ENCODE results near the gene GRSF1. TPM values are rescaled to one million over a fixed set of nuclear protein-coding genes. Genes with fewer than 3 reads are reported as not detected.

GRSF1 gene
- total RNA-seq, 1 experiment from 2014 or later: 108 TPM

DNA sequence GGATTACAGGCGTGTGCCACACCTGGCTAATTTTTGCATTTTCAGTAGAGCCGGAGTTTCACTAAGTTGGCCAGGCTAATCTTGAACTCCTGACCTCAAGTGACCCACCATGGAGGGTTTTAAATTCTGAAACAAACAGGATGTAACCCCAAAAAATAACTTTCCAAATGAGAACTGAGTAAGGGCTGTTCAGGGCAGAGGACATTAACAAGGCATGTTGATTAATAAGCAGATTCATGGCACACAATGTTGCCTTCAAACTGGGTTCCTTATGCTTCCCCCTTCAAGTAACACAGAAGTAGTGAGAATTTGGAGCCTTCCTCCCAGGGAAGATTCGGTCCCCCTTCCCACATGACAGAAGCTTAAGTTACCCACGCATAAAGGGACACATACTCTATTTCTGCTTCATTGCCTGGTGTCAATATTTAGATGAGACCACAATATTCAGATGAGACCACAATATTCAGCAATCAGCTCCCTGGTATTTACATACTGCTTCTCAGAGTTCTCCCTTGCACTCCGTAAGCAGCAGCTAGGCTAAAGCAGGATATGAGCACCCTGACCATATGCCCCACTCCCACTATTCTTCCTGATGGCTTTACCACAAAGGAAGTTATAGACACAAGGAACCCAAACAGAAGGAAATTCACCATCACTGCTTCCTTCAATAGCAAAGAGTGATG is 21.4 kb downstream of the GRSF1 start:
- Histone ChIP-seq H2BK12ac (ENCODE audit: insufficient read length, low read depth, low read length) (no peak overlapping the region), H3K79me1 (ENCODE audit: insufficient read depth, low read depth, low read length, poor library complexity, severe bottlenecking) (no peaks in the 10 kb centered on the region), H2BK15ac (ENCODE audit: low read depth, low read length) (no peak overlapping the region), H3K23me2 (ENCODE audit: insufficient read length, low read depth, low read length, poor library complexity, severe bottlenecking) (no peaks in the 10 kb centered on the region), H3K9ac (ENCODE audit: extremely low read depth, insufficient read length, low read length) (no peak overlapping the region), H3K79me2 (ENCODE audit: insufficient read depth, low read length) (no peaks in the 10 kb centered on the region), H2BK120ac (ENCODE audit: low read depth, low read length, poor library complexity, severe bottlenecking) (no peak overlapping the region), H3K27ac (ENCODE audit: insufficient read length, low read depth, low read length) (no peak overlapping the region), H2AFZ (ENCODE audit: low read length) (no peak overlapping the region), H3K9me3 (ENCODE audit: control insufficient read depth, low read depth, low read length) (no peaks in the 10 kb centered on the region), H3K56ac (ENCODE audit: insufficient read length, low read depth, low read length) (no peak overlapping the region), H2BK5ac (ENCODE audit: insufficient read length, low read length) (no peak overlapping the region), H3K14ac (ENCODE audit: insufficient read depth, low read length) (no peak overlapping the region), H3K23ac (ENCODE audit: insufficient read length, low read depth, low read length) (no peak overlapping the region), H2BK20ac (ENCODE audit: low read depth, low read length, poor library complexity, severe bottlenecking) (no peak overlapping the region), H4K5ac (ENCODE audit: insufficient read length, low read depth, low read length) (no peak overlapping the region), H4K20me1 (ENCODE audit: control insufficient read depth, insufficient read depth, insufficient read length) (no peaks in the 10 kb centered on the region), H3K4me2 (ENCODE audit: insufficient read depth, insufficient read length, low read length) (no peak overlapping the region), H4K8ac (replicated peaks; ENCODE audit: insufficient read length, low read depth, low read length) (no peak overlapping the region), H3K4ac (ENCODE audit: low read depth, low read length) (no peak overlapping the region), H3T11ph (ENCODE audit: low read length) (no peak overlapping the region), H3K18ac (ENCODE audit: insufficient read length, low read depth, low read length) (no peak overlapping the region), H3K27me3 (ENCODE audit: insufficient read depth, low read length) (no peaks in the 10 kb centered on the region), H3K4me1 (ENCODE audit: insufficient read depth, low read length) (no peaks in the 10 kb centered on the region), H4K91ac (ENCODE audit: insufficient read length, low read depth, low read length) (no peak overlapping the region), H2AK5ac (ENCODE audit: insufficient read length, low read length) (no peak overlapping the region)
- peaks cover 0 to 5% of the 10 kb centered on the region in 2 experiments; a peak in 1 of 4 replicates for H3K4me1 Mint-ChIP-seq
- no peak overlapping the region; a peak in 1 of 7 replicates for H3K27ac Mint-ChIP-seq
- WGBS (ENCODE audit: extremely low coverage, insufficient read length, low lambda C conversion rate): no CpG with 5 or more reads among the region's 5 CpGs
- TF ChIP-seq, protein P1, sequence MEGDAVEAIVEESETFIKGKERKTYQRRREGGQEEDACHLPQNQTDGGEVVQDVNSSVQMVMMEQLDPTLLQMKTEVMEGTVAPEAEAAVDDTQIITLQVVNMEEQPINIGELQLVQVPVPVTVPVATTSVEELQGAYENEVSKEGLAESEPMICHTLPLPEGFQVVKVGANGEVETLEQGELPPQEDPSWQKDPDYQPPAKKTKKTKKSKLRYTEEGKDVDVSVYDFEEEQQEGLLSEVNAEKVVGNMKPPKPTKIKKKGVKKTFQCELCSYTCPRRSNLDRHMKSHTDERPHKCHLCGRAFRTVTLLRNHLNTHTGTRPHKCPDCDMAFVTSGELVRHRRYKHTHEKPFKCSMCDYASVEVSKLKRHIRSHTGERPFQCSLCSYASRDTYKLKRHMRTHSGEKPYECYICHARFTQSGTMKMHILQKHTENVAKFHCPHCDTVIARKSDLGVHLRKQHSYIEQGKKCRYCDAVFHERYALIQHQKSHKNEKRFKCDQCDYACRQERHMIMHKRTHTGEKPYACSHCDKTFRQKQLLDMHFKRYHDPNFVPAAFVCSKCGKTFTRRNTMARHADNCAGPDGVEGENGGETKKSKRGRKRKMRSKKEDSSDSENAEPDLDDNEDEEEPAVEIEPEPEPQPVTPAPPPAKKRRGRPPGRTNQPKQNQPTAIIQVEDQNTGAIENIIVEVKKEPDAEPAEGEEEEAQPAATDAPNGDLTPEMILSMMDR (conservative IDR thresholded peaks at IDR 0.05): no peak
- DNase-seq: no peak
- H3K4me3 Mint-ChIP-seq: no peak overlapping the region
- no peaks in the 10 kb centered on the region for H3K9me3 Mint-ChIP-seq
- H3K36me3 Mint-ChIP-seq (ENCODE audit: insufficient read depth in 1 of 3, low read depth in 3 of 3): peaks cover 27 to 53% (median 46%) of the 10 kb centered on the region in 3 experiments
- H3K27me3 Mint-ChIP-seq (ENCODE audit: low read depth): no peaks in the 10 kb centered on the region
